DND-41 (cell line): Measurements from ENCODE around the gene C1orf52.

Source experiments
- EZH2 ChIP-seq: IDR thresholded peaks from 3 replicates; pipeline ENCODE4 v1.6.1; 2012; ENCODE audit warnings: borderline replicate concordance, low read depth, mild to moderate bottlenecking, moderate library complexity, low read length, inconsistent platforms; ENCODE audit not compliant: severe bottlenecking
- TF ChIP-seq, protein P1 (sequence below): IDR thresholded peaks from 2 replicates; pipeline ENCODE4 v1.5.1; 2012; ENCODE audit warnings: borderline replicate concordance, low read length, moderate library complexity, mild to moderate bottlenecking; ENCODE audit not compliant: poor library complexity, severe bottlenecking; ENCODE audit errors: extremely low read depth

DNA sequence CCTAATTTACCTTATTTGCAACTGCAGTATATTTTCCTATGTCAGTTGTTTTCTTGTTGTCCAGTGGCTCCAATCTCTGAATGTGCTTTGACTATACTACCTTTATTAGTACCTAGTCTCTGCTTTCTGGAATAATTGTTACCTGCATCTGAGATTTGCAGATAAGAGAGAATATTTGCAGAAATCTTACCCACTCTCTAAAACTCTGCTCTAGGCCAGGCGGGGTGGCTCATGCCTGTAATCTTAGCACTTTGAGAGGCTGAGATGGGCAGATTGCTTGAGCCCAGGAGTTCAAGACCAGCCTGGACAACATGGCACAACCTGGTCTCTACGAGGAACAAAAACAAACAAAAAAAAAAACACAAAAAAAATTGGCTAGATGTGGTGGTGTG lies 56.6 kb downstream of the C1orf52 start:
- TF ChIP-seq, protein P1, sequence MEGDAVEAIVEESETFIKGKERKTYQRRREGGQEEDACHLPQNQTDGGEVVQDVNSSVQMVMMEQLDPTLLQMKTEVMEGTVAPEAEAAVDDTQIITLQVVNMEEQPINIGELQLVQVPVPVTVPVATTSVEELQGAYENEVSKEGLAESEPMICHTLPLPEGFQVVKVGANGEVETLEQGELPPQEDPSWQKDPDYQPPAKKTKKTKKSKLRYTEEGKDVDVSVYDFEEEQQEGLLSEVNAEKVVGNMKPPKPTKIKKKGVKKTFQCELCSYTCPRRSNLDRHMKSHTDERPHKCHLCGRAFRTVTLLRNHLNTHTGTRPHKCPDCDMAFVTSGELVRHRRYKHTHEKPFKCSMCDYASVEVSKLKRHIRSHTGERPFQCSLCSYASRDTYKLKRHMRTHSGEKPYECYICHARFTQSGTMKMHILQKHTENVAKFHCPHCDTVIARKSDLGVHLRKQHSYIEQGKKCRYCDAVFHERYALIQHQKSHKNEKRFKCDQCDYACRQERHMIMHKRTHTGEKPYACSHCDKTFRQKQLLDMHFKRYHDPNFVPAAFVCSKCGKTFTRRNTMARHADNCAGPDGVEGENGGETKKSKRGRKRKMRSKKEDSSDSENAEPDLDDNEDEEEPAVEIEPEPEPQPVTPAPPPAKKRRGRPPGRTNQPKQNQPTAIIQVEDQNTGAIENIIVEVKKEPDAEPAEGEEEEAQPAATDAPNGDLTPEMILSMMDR: no peak
- TF ChIP-seq EZH2: no peak
